DOHH2 (cell line): ENCODE results near the gene ELOVL2.

Experiments
- H3F3A ChIP-seq: fragments of 200-600 bp; sonication (generic), shearing (Covaris generic); 2 replicates; pipeline ENCODE4 v1.6.0; 2016; ENCODE audit warnings: antibody characterized with exemption, mild to moderate bottlenecking; ENCODE audit not compliant: control insufficient read depth, insufficient read depth
- H3K27ac ChIP-seq: fragments of 200-600 bp; sonication (generic); 2 replicates; pipeline ENCODE4 v1.5.1; 2014; ENCODE audit warnings: low read depth, mild to moderate bottlenecking, low read length, moderate library complexity
- H3K27me3 ChIP-seq: fragments of 200-600 bp; sonication (generic); 2 replicates; pipeline ENCODE4 v1.6.1; 2014; ENCODE audit warnings: mild to moderate bottlenecking, low read length, mixed read lengths; ENCODE audit not compliant: control insufficient read depth
- H3K36me3 ChIP-seq: fragments of 200-600 bp; sonication (generic); 2 replicates; pipeline ENCODE4 v1.6.1; 2014; ENCODE audit warnings: mild to moderate bottlenecking, low read length, moderate library complexity, mixed read lengths; ENCODE audit not compliant: control insufficient read depth
- H3K4me1 ChIP-seq: fragments of 200-600 bp; sonication (generic); 2 replicates; pipeline ENCODE4 v1.6.1; 2014; ENCODE audit warnings: mild to moderate bottlenecking, low read length, mixed read lengths; ENCODE audit not compliant: control insufficient read depth
- H3K4me2 ChIP-seq: fragments of 200-600 bp; sonication (generic); 2 replicates; pipeline ENCODE4 v1.6.0; 2014; ENCODE audit warnings: mild to moderate bottlenecking, low read length, moderate library complexity
- H3K4me3 ChIP-seq: fragments of 200-600 bp; sonication (generic); 2 replicates; pipeline ENCODE4 v1.5.1; 2014; ENCODE audit warnings: mild to moderate bottlenecking, low read length, mixed read lengths
- H3K79me2 ChIP-seq: fragments of 200-600 bp; sonication (generic); 2 replicates; pipeline ENCODE4 v1.6.1; 2014; ENCODE audit warnings: mild to moderate bottlenecking, low read length, mixed read lengths; ENCODE audit not compliant: control insufficient read depth
- H3K9me2 ChIP-seq: fragments of 200-600 bp; sonication (generic); replicated peaks from 2 replicates; pipeline ENCODE4 v1.6.1; 2014; ENCODE audit warnings: mild to moderate bottlenecking, low read length, mixed read lengths; ENCODE audit not compliant: control insufficient read depth
- H3K9me3 ChIP-seq: fragments of 200-600 bp; sonication (generic); 2 replicates; pipeline ENCODE4 v1.6.1; 2014; ENCODE audit warnings: antibody characterized with exemption, low read length, mixed read lengths; ENCODE audit not compliant: control insufficient read depth, insufficient read depth
- H4K20me1 ChIP-seq: fragments of 200-600 bp; sonication (generic); 2 replicates; pipeline ENCODE4 v1.6.0; 2014; ENCODE audit warnings: low read depth, mild to moderate bottlenecking, antibody characterized with exemption, low read length, moderate library complexity; ENCODE audit not compliant: control insufficient read depth, insufficient read depth
- EZH2phosphoT487 ChIP-seq: fragments of 200-600 bp; sonication (generic); IDR thresholded peaks from 2 replicates; pipeline ENCODE4 v1.6.1; 2017; ENCODE audit warnings: borderline replicate concordance, mild to moderate bottlenecking, antibody characterized with exemption, low read length, moderate library complexity, mixed read lengths
- TF ChIP-seq, protein P1 (sequence below): fragments of 200-600 bp; sonication (generic); IDR thresholded peaks from one replicate; pipeline ENCODE4 v1.5.1; 2014; ENCODE audit warnings: antibody characterized with exemption, mild to moderate bottlenecking, low read depth, low read length; ENCODE audit not compliant: poor library complexity, severe bottlenecking

The ELOVL2 gene

DNA sequence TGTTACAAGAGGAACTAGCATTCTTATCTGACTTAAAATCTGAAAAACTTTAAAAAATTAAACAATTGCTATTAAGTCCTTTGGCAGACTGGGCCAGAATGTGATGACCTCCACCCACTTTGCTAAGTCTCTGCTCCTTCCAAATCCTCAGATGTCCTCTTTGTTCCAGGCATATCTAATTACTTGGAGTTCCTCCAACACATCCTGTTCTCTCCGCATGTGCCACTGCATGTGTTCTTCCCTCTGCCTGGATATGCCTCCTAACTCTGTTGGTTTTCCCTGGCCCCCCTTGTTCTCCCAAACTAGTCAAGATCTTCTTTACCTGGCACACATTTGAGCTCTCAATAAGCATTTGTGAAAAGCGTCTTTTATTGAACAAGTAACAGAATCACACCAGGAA lies 23.1 kb downstream of the ELOVL2 start:
- TF ChIP-seq, protein P1, sequence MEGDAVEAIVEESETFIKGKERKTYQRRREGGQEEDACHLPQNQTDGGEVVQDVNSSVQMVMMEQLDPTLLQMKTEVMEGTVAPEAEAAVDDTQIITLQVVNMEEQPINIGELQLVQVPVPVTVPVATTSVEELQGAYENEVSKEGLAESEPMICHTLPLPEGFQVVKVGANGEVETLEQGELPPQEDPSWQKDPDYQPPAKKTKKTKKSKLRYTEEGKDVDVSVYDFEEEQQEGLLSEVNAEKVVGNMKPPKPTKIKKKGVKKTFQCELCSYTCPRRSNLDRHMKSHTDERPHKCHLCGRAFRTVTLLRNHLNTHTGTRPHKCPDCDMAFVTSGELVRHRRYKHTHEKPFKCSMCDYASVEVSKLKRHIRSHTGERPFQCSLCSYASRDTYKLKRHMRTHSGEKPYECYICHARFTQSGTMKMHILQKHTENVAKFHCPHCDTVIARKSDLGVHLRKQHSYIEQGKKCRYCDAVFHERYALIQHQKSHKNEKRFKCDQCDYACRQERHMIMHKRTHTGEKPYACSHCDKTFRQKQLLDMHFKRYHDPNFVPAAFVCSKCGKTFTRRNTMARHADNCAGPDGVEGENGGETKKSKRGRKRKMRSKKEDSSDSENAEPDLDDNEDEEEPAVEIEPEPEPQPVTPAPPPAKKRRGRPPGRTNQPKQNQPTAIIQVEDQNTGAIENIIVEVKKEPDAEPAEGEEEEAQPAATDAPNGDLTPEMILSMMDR = no peak
- no peak for TF ChIP-seq EZH2phosphoT487
- peaks cover 33% of the 10 kb centered on the region for H3K27me3 ChIP-seq
- H3K79me2 ChIP-seq = no peaks in the 10 kb centered on the region
- peaks cover 7% of the 10 kb centered on the region for H3K4me1 ChIP-seq
- no peaks in the 10 kb centered on the region for H3K9me3 ChIP-seq
- no peak overlapping the region for H3K4me2 ChIP-seq
- no peak overlapping the region for H3K4me3 ChIP-seq
- no peak overlapping the region for H3K27ac ChIP-seq
- no peaks in the 10 kb centered on the region for H3F3A ChIP-seq
- H3K9me2 ChIP-seq = no peaks in the 10 kb centered on the region
- no peaks in the 10 kb centered on the region for H3K36me3 ChIP-seq
- no peaks in the 10 kb centered on the region for H4K20me1 ChIP-seq

DNA sequence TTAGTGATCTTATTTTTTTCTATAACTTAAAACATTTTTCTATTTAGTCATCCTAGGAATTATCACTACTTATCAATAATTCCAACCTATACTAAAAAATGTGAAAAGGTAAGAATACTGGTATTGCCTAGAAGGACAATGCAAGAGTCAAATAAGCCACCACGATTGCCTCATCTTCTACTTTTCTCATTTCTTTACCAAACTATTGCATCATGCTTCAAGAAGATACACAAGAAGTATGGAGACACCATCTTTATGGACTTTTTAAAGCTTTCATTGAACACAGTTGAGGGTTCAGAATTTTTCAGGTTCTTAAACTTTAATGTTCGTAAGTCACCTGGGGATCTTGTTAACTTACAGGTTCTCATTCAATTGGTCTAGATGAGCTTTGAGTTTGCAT lies 25.9 kb downstream of the ELOVL2 start:
- no peaks in the 10 kb centered on the region for H4K20me1 ChIP-seq
- H3K4me3 ChIP-seq = no peak overlapping the region
- peaks cover 28% of the 10 kb centered on the region for H3K27me3 ChIP-seq
- H3K9me2 ChIP-seq = no peaks in the 10 kb centered on the region
- no peaks in the 10 kb centered on the region for H3K79me2 ChIP-seq
- no peaks in the 10 kb centered on the region for H3K4me1 ChIP-seq
- TF ChIP-seq EZH2phosphoT487 = no peak
- TF ChIP-seq, protein P1 = no peak
- H3K4me2 ChIP-seq = no peak overlapping the region
- H3K27ac ChIP-seq = no peak overlapping the region
- no peaks in the 10 kb centered on the region for H3F3A ChIP-seq
- H3K36me3 ChIP-seq = no peaks in the 10 kb centered on the region
- H3K9me3 ChIP-seq = no peaks in the 10 kb centered on the region

DNA sequence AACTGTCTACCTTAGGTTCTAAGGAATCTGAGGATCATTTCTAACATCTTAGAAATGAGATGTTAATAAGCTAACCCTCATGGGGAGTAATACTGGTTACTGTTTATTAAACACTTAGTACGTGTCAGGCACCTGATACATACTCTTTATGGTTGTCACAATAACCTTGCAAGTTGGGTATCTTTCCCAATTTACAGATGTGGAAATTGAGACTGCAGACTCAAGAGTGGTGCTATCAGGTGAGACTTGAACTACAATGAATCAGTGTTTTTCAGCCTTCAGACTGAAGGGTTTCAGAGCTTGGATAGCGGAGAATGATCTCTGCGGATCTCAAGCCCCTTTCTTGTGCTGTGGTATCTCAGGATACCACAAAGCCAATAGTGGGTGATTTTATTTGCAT lies 27.0 kb downstream of the ELOVL2 start:
- H3K27me3 ChIP-seq = peaks cover 29% of the 10 kb centered on the region
- no peaks in the 10 kb centered on the region for H3K9me2 ChIP-seq
- no peak overlapping the region for H3K4me2 ChIP-seq
- no peaks in the 10 kb centered on the region for H3K9me3 ChIP-seq
- no peak overlapping the region for H3K4me3 ChIP-seq
- H3F3A ChIP-seq = no peaks in the 10 kb centered on the region
- no peaks in the 10 kb centered on the region for H4K20me1 ChIP-seq
- no peak overlapping the region for H3K27ac ChIP-seq
- no peaks in the 10 kb centered on the region for H3K79me2 ChIP-seq
- H3K36me3 ChIP-seq = no peaks in the 10 kb centered on the region
- H3K4me1 ChIP-seq = no peaks in the 10 kb centered on the region
- no peak for TF ChIP-seq EZH2phosphoT487
- TF ChIP-seq, protein P1 = no peak

DNA sequence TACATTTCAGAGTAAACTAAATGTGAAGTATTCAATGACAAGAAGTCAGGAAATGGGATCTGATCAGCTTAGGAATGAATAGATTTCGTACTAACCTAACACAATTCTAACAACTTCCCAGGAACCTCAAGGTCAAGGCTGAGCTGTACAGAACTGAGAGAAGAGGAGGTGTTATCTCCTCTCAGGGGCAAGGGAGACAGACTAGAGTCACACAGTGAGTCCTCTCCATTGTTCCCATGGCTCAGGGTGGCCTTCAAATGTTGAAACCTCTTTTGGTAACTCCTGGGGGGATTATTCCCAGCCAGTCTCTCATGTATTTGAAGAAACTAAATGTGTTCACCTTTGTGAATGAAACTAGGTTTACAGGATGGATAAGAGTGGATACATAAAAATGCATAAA lies 27.7 kb downstream of the ELOVL2 start:
- no peak overlapping the region for H3K4me2 ChIP-seq
- H3K4me3 ChIP-seq = no peak overlapping the region
- no peaks in the 10 kb centered on the region for H4K20me1 ChIP-seq
- H3K9me3 ChIP-seq = no peaks in the 10 kb centered on the region
- peaks cover 30% of the 10 kb centered on the region for H3K27me3 ChIP-seq
- no peaks in the 10 kb centered on the region for H3K9me2 ChIP-seq
- H3K27ac ChIP-seq = no peak overlapping the region
- TF ChIP-seq, protein P1 = no peak
- no peak for TF ChIP-seq EZH2phosphoT487
- no peaks in the 10 kb centered on the region for H3K4me1 ChIP-seq
- no peaks in the 10 kb centered on the region for H3K79me2 ChIP-seq
- no peaks in the 10 kb centered on the region for H3K36me3 ChIP-seq
- no peaks in the 10 kb centered on the region for H3F3A ChIP-seq
